ENCODE results near the gene GJD3.

DNA sequence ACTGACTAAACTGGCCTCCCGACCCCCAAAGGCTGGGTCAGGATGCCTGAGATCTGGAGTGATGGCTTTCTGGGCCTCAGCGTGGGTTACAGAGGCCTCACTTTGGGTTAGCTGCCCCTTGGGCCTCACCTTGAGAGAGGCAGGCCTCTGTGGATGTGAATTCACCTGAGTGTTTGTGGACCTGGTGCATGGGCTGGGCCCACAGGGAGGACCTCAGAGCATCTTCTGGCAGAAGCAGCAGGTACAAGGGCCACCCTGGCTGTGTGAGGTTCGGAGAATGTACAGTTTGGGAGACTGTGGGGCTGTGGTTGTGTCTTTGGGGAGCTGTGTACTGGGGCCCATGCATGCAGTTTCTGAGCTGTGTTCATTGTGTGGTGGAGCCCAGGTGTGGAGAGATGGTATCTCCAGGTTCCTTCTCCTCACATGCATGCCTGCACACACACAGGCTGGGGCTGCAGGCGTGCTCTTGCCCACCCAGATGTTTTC, 37.2 kb downstream of the GJD3 start:
- TF ChIP-seq GATA3 (IDR thresholded peaks at IDR 0.05; ENCODE audit: low read depth, low read length) = no peak
- TF ChIP-seq GATA2 (IDR thresholded peaks at IDR 0.05; ENCODE audit: low read depth, low read length) = no peak
